NCI-H2081 (cell line): ENCODE results near the gene MX1.

ENCODE experiments used
- DNase-seq, 2 experiments: peaks; one replicate each; lab custom pipeline; 2025; lab: John Stamatoyannopoulos, UW

Gene MX1

DNA sequence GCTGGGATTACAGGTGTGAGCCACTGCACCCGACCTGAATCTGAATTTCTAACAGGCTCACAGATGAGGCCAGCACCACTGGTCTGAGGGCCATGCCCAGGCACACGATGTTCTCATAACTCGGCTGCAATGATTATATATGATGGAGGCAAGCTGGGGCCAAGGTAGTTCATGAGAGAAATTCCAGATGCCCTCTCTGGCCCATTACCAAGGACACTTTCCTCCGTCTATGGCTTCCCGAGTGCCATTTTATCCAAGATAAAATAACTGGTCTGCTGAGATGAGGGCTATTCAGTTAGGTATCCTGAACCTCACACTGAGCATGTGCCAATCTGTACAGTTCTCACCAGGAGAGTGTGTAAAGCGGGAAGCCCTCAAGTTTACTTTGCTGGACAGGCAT, 65.4 kb downstream of the MX1 start:
- DNase-seq, result no peak

DNA sequence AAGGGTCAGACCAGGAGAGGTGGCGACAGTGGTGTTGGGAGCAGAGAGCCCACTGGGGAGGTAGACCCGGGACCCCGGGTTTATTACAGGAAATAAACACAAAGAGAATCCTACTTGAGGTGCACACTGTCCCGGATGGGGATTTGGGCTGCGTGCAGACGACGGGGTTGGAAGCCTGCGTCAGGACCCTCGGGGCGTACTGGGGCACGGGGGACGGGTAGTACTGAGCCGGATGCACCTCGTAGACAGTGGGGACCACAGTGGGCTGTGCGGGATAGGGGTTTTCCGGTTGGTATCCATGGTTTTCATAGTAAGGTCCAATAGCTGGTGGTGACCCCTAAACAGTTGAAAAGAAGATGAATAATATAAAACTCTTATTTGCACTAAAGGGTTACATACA, 68.2 kb downstream of the MX1 start:
- no peak for DNase-seq

GRCh38 chr21:41497008-41497407, 71.0 kb downstream of the MX1 start:
- no peak for DNase-seq

DNA sequence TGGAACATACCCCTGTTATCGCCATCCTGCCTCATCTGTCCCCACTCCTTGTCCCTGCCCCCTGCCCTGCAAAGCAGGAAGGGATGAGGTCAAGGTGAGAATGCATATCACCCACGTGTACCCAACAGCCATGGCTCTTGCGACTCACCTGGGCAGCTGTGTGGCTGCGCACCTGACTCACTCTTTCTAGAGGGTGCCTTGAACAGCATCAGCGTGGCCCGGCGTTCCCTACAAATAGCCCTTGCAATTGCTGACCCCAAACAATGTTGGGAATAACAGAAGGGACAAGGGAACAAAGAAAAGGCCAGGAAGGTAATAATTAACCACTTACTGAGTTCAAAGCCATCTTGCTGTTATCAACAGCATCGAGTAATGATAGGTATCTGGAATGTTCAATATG, 71.7 kb downstream of the MX1 start:
- DNase-seq, result no peak

- DNase-seq, result no peak
Measured at GRCh38 chr21:41499920-41500319, 73.9 kb downstream of the MX1 start.

- DNase-seq, result no peak
Measured at GRCh38 chr21:41500363-41500762, 74.3 kb downstream of the MX1 start.

- no peak for DNase-seq
Measured at GRCh38 chr21:41500931-41501381, 74.9 kb downstream of the MX1 start.

DNA sequence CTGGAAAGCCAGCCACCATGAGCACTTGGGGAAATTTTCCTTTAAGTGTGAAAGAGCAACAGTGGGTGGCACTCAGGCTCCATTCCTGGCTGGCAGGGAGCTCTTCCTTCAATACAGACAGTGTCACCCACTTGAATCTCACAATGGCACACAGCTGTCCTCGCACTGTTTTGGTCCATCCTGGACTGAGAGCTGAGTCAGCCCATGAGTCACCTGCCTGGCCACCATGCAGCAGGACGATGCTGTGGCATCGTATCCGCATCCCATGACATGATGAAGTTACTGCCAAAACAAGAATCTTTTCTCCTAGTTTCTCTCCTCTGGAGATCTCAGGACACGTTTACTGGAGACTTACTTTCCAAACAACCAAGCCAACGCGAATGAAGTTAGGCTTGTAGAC, 75.9 kb downstream of the MX1 start:
- DNase-seq, result no peak

- DNase-seq, result no peak
Measured at GRCh38 chr21:41503331-41503730, 77.3 kb downstream of the MX1 start.

GRCh38 chr21:41504030-41504429, 78.0 kb downstream of the MX1 start:
- no peak for DNase-seq

- DNase-seq, result no peak
Measured at GRCh38 chr21:41506005-41506594, 80.1 kb downstream of the MX1 start.

GRCh38 chr21:41506611-41507520, 80.8 kb downstream of the MX1 start:
- no peak for DNase-seq

- DNase-seq, result no peak
Measured at GRCh38 chr21:41507521-41508414, 81.7 kb downstream of the MX1 start, which contains the start of gene TMPRSS2. Gene TMPRSS2 (minus strand): TSS chr21:41508158. CDS start chr21:41498133, 10,025 bp downstream.

- no peak for DNase-seq
Measured at GRCh38 chr21:41508415-41509144, 82.5 kb downstream of the MX1 start.
